SK-N-MC (cell line): ENCODE measurements around the gene ZDHHC14.

Source experiments
- EZH2 ChIP-seq: fragments of 200-600 bp; sonication (generic); IDR thresholded peaks from one replicate; pipeline ENCODE4 v1.6.1; 2017; ENCODE audit warnings: antibody characterized with exemption
- FOXP2 ChIP-seq: optimal IDR thresholded peaks from 2 replicates; pipeline ENCODE3; 2011; ENCODE audit warnings: mild to moderate bottlenecking, moderate library complexity; ENCODE audit not compliant: insufficient read depth; ENCODE audit errors: extremely low read length, control extremely low read depth
- POLR2AphosphoS5 ChIP-seq: IDR thresholded peaks from 2 replicates; pipeline ENCODE4 v1.6.1; 2012; ENCODE audit warnings: mild to moderate bottlenecking, low read depth, low read length, borderline replicate concordance

GRCh38 chr6:157648561-157648960, 267.6 kb downstream of the ZDHHC14 start:
- no peak for TF ChIP-seq EZH2
- no peak for TF ChIP-seq POLR2AphosphoS5
- no peak for TF ChIP-seq FOXP2
